Measurements from ENCODE around the gene ZC3H4. TPM values are rescaled to one million over a fixed set of nuclear protein-coding genes. Genes with fewer than 3 reads are reported as not detected.
A peak's percentile ranks its signal among the peaks of the same experiment; 100 is the strongest.

ZC3H4 gene
- total and polyA plus RNA-seq, 2 of the 8 experiments (the other 6 are each of a cell fraction or from before 2014, with no cell fraction given), result 6.6 to 92.0 TPM

- Histone ChIP-seq H3K27me3 (replicated peaks in 1 of 4; ENCODE audit: control insufficient read depth in 3 of 4, extremely low read depth in 1 of 4, insufficient read depth in 3 of 4, low read length in 3 of 4) (no peaks in the 10 kb centered on the region), H3K36me3 (ENCODE audit: control insufficient read depth in 2 of 4, insufficient read depth in 4 of 4, low read length in 3 of 4) (no peaks in the 10 kb centered on the region), H3K14ac (ENCODE audit: insufficient read length) (no peak overlapping the region), H2BK12ac (ENCODE audit: low read depth, low read length) (no peak overlapping the region), H4K5ac (ENCODE audit: insufficient read length, low read depth, low read length) (no peak overlapping the region), H2BK20ac (ENCODE audit: low read length) (no peak overlapping the region), H3K23ac (ENCODE audit: insufficient read length) (no peak overlapping the region), H2BK15ac (ENCODE audit: low read length) (no peak overlapping the region), H3K79me1 (ENCODE audit: low read depth, low read length) (no peaks in the 10 kb centered on the region), H2BK5ac (ENCODE audit: low read depth, low read length) (no peak overlapping the region), H3K9me3 (ENCODE audit: insufficient read depth in 2 of 2, low read depth in 1 of 2, low read length in 1 of 2) (no peaks in the 10 kb centered on the region), H3K56ac (replicated peaks; ENCODE audit: insufficient read length, low read depth, low read length) (peak overlapping the region; percentile 6), H4K20me1 (replicated peaks in 1 of 2; ENCODE audit: control insufficient read depth in 1 of 2, insufficient read depth in 2 of 2, low read length in 2 of 2) (no peaks in the 10 kb centered on the region), H3K4me1 (replicated peaks in 1 of 4; ENCODE audit: control insufficient read depth in 3 of 4, insufficient read depth in 4 of 4, low read length in 3 of 4) (peaks cover 0 to 4% (median 1%) of the 10 kb centered on the region in 4 experiments; a peak in 1 of 7 replicates), H4K91ac (replicated peaks; ENCODE audit: insufficient read length, low read length) (no peak overlapping the region), H3K79me2 (ENCODE audit: control insufficient read depth in 1 of 2, insufficient read depth in 2 of 2, low read length in 2 of 2) (no peaks in the 10 kb centered on the region), H2BK120ac (replicated peaks; ENCODE audit: low read depth, low read length) (no peak overlapping the region), H3K23me2 (ENCODE audit: low read depth, low read length) (no peaks in the 10 kb centered on the region), H3K18ac (ENCODE audit: extremely low read depth, low read length) (no peak overlapping the region), H3K27ac (ENCODE audit: low read depth, low read length) (no peak overlapping the region), H3K4me3 (ENCODE audit: extremely low read depth in 1 of 4, insufficient read depth in 2 of 4, low read depth in 3 of 4, low read length in 4 of 4) (no peak overlapping the region), H3K4me2 (ENCODE audit: insufficient read depth in 1 of 2, low read depth in 2 of 2, low read length in 2 of 2) (no peak overlapping the region), H2AK5ac (ENCODE audit: low read depth, low read length) (no peak overlapping the region), H3K4ac (replicated peaks; ENCODE audit: insufficient read length, low read depth, low read length) (no peak overlapping the region), H3K9ac (replicated peaks in 1 of 4; ENCODE audit: extremely low read depth in 1 of 4, low read depth in 3 of 4, low read length in 3 of 4) (no peak overlapping the region), H2AFZ (ENCODE audit: low read length) (no peak overlapping the region), H4K8ac (ENCODE audit: extremely low read depth, insufficient read depth, low read length) (no peak overlapping the region)
- TF ChIP-seq CHD1 (IDR thresholded peaks at IDR 0.05; ENCODE audit: low read depth, low read length) (no peak), EP300 (IDR thresholded peaks at IDR 0.05; ENCODE audit: borderline replicate concordance in 1 of 2, low read depth in 2 of 2, low read length in 2 of 2) (no peak), EGR1 (IDR thresholded peaks at IDR 0.05; ENCODE audit: borderline replicate concordance, low read depth, low read length) (no peak), USF2 (IDR thresholded peaks at IDR 0.05; ENCODE audit: low read length) (no peak), RNF2 (IDR thresholded peaks at IDR 0.05; ENCODE audit: borderline replicate concordance, low read depth, low read length, missing control alignments, poor library complexity, severe bottlenecking) (no peak), RFX5 (IDR thresholded peaks at IDR 0.05; ENCODE audit: borderline replicate concordance, low read depth, low read length) (no peak), HDAC2 (IDR thresholded peaks at IDR 0.05; ENCODE audit: borderline replicate concordance in 1 of 2, low read depth in 2 of 2, low read length in 2 of 2) (no peak), SP4 (IDR thresholded peaks at IDR 0.05; ENCODE audit: low read length) (no peak), TCF12 (IDR thresholded peaks at IDR 0.05; ENCODE audit: low read depth, low read length) (no peak), HDAC6 (IDR thresholded peaks at IDR 0.05; ENCODE audit: low read depth, low read length) (no peak)
- POLR2A ChIA-PET (ENCODE audit: partially characterized antibody), result interaction anchor here (0.5 to 3.9 kb wide), 9 partner anchors 8 to 1457 kb away, joined by 3 to 35 read pairs (median 3); partner anchors contain the start of gene ZC3H4
- FAIRE-seq (no peak), DNase-seq (ENCODE audit: low read depth in 1 of 2, low spot score in 2 of 2) (no peak)
- WGBS, 2 experiments (ENCODE audit: extremely low coverage in 1 of 2, insufficient coverage in 1 of 2, insufficient read length in 1 of 2, insufficient replicate concordance in 2 of 2, low coverage in 1 of 2, low lambda C conversion rate in 2 of 2, missing lambda C conversion rate in 1 of 2), result 95% methylated on average over 7 of the region's 7 CpGs; no CpG with 5 or more reads in 1 of the 2 experiments
- CTCF ChIA-PET (ENCODE audit: partially characterized antibody), result interaction anchor here (0.6 to 2.4 kb wide), 16 partner anchors 8 to 1424 kb away, joined by 3 to 11 read pairs (median 4); partner anchors contain the start of gene ZC3H4
These were observed 9.8 kb upstream of the ZC3H4 start for GRCh38 chr19:47123406-47123805.
